GM18517 (cell line): ENCODE results near the gene DBX2.
"Not testable (repeated sequence)": the region's sequence is repeated elsewhere in the genome, so short reads cannot be mapped to it uniquely, and the experiment has no call there.

Experiments
- ATAC-seq: cut with Tn5 transposase; IDR thresholded peaks from one replicate; pipeline ENCODE4 v1.9.1; 2021; ENCODE audit warnings: mild to moderate bottlenecking, moderate library complexity; ENCODE audit not compliant: unreplicated experiment

The DBX2 gene

GRCh38 chr12:45012749-45013148 lies 38.1 kb downstream of the DBX2 start:
- no peak for ATAC-seq

GRCh38 chr12:45010059-45010458 lies 40.8 kb downstream of the DBX2 start:
- ATAC-seq, result no peak

- ATAC-seq, result no peak
Measured at GRCh38 chr12:45008211-45008610, 42.7 kb downstream of the DBX2 start.

GRCh38 chr12:44999355-44999754 lies 51.5 kb downstream of the DBX2 start:
- no peak for ATAC-seq

- ATAC-seq, result no peak
Measured at GRCh38 chr12:44993161-44993560, 57.7 kb downstream of the DBX2 start.

GRCh38 chr12:44984863-44985262 lies 66.0 kb downstream of the DBX2 start:
- ATAC-seq, result not testable (repeated sequence)

GRCh38 chr12:44979918-44980317 lies 71.0 kb downstream of the DBX2 start:
- ATAC-seq, result no peak

GRCh38 chr12:44976246-44976645 lies 74.7 kb downstream of the DBX2 start:
- ATAC-seq, result no peak

- no peak for ATAC-seq
Measured at GRCh38 chr12:44972746-44973421, 78.0 kb downstream of the DBX2 start.

GRCh38 chr12:44968965-44969364 lies 81.9 kb downstream of the DBX2 start:
- ATAC-seq, result no peak
